NT2/D1 (cell line): ENCODE data around the gene LDB3.

Source experiments
- YY1 ChIP-seq: IDR thresholded peaks from 2 replicates; pipeline ENCODE4 v1.6.1; 2011; ENCODE audit not compliant: insufficient read length, insufficient read depth
- ZNF274 ChIP-seq: IDR thresholded peaks from 2 replicates; pipeline ENCODE4 v1.6.1; 2011; ENCODE audit warnings: mild to moderate bottlenecking, low read depth, low read length

DNA sequence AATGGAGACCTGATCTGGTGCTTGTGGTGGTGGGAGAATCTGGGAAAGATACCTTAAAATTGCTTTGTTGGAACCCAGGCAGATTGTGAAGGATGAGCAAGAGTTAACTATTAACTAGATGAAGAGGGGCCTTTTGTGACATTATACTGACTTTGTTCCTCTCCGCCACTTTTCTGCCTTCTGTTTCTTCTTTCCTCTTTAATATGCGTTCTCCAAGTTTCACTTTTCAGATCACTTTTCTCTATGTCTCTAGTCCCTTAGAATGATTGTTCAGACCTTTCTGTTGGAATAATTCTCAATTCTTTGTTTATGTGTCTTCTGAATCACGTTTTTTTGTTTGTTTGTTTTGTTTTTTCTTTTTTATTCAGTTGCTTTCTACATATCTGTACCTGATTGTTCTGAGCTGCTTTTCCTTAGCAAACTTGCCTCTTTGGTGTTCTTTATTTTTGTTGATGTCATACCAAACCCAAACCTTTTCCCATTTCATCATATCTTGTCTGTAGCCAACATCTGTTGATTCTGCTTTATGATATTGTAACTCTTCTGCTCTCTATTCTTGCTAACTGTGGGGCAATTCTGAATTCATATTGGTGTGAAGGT is 90.9 kb downstream of the LDB3 start:
- TF ChIP-seq ZNF274 (no peak), YY1 (no peak)
